ENCODE measurements around the gene PRTN3.
"Not testable (repeated sequence)": the region's sequence is repeated elsewhere in the genome, so short reads cannot be mapped to it uniquely, and the experiment has no call there.

Gene PRTN3

DNA sequence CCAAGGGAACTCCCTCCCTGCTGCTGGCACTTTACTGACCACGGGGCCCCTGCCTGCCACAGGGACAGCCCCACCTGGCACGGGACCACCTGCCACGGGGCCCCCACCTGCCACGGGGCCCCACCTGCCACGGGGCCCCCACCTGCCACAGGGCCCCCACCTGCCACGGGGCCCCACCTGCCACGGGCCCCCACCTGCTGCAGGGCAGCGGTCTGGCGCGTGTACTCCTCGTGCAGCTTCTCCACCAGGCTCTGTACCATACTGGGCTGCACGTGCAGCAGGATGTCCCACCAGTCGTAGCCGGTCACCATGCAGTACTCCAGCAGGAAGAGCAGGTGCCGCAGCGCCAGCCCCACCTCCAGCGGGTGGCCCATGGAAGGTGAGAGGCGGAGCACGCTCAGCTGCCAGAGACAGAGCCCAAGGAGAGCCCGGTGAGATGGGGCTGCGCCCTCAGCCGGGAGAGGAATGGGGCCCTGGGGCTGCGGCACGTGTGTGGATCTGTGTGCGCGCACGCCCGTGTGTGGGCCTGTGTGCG lies 36.0 kb downstream of the PRTN3 start:
- H3K4me3 ChIP-seq (ENCODE audit: low read length) = no peak overlapping the region
- DNase-seq (ENCODE audit: low read depth) = no peak
- TF ChIP-seq, protein P1, sequence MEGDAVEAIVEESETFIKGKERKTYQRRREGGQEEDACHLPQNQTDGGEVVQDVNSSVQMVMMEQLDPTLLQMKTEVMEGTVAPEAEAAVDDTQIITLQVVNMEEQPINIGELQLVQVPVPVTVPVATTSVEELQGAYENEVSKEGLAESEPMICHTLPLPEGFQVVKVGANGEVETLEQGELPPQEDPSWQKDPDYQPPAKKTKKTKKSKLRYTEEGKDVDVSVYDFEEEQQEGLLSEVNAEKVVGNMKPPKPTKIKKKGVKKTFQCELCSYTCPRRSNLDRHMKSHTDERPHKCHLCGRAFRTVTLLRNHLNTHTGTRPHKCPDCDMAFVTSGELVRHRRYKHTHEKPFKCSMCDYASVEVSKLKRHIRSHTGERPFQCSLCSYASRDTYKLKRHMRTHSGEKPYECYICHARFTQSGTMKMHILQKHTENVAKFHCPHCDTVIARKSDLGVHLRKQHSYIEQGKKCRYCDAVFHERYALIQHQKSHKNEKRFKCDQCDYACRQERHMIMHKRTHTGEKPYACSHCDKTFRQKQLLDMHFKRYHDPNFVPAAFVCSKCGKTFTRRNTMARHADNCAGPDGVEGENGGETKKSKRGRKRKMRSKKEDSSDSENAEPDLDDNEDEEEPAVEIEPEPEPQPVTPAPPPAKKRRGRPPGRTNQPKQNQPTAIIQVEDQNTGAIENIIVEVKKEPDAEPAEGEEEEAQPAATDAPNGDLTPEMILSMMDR (conservative IDR thresholded peaks at IDR 0.05; ENCODE audit: low read length) = no peak

DNA sequence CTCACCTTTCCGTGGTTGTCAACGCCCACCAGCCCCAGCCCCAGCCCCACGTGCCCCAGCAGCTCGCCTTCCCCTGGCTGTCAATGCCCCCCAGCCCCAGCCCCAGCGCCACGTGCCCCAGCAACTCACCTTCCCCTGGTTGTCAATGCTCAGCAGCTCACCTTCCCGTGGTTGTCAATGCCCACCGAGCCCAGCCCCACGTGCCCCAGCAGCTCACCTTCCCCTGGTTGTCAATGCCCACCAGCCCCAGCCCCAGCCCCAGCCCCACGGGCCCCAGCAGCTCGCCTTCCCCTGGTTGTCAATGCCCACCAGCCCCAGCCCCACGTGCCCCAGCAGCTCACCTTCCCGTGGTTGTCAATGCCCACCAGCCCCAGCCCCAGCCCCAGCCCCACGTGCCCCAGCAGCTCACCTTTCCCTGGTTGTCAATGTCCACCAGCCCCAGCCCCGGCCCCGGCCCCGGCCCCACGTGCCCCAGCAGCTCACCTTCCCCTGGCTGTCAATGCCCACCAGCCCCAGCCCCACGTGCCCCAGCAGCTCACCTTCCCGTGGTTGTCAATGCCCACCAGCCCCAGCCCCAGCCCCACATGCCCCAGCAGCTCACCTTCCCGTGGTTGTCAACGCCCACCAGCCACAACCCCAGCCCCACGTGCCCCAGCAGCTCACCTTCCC lies 37.3 kb downstream of the PRTN3 start:
- not testable (repeated sequence) for DNase-seq (ENCODE audit: low read depth); H3K4me3 ChIP-seq (ENCODE audit: low read length)

DNA sequence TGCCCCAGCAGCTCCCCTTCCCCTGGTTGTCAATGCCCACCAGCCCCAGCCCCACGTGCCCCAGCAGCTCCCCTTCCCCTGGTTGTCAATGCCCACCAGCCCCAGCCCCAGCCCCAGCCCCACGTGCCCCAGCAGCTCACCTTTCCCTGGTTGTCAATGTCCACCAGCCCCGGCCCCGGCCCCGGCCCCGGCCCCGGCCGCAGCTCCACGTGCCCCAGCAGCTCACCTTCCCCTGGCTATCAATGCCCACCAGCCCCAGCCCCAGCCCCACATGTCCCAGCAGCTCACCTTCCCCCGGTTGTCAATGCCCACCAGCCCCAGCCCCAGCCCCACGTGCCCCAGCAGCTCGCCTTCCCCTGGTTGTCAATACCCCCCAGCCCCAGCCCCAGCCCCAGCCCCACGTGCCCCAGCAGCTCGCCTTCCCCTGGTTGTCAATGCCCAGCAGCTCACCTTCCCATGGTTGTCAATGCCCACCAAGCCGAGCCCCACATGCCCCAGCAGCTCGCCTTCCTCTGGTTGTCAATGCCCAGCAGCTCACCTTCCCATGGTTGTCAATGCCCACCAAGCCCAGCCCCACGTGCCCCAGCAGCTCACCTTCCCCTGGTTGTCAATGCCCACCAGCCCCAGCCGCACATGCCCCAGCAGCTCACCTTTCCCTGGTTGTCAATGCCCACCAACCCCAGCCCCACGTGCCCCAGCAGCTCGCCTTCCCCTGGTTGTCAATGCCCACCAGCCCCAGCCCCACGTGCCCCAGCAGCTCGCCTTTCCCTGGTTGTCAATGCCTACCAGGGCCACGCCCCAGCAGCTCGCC lies 38.2 kb downstream of the PRTN3 start:
- H3K4me3 ChIP-seq (ENCODE audit: low read length); DNase-seq (ENCODE audit: low read depth): not testable (repeated sequence)

DNA sequence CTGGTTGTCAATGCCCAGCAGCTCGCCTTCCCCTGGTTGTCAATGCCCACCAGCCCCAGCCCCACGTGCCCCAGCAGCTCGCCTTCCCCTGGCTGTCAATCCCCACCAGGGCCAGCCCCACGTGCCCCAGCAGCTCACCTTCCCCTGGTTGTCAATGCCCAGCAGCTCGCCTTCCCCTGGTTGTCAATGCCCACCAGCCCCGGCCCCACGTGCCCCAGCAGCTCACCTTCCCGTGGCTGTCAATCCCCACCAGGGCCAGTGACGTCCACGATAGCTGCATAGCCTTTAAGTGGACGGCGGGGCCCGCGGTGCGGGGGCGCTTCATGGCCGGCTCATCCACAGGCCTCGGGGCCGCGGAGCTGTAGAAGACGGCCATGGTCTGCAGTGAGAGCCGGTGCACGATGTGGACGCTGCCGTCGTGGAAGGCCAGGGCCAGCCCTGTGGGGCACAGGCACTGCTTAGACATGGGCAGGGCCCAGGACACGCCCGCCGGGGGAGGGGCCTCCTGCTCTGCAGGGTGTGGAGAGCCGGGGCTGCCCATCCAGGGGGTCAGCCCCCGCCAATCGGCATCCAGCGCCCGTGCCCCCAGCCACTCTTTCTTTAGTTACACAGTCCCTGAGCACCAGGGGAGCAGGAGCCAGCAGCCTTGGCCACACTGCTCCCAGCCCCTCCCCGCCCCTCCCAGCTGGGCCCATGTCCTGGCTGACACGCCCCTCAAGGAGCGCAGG lies 39.1 kb downstream of the PRTN3 start:
- no peak for DNase-seq (ENCODE audit: low read depth)
- TF ChIP-seq, protein P1 (conservative IDR thresholded peaks at IDR 0.05; ENCODE audit: low read length) = no peak
- H3K4me3 ChIP-seq (ENCODE audit: low read length) = no peak overlapping the region

DNA sequence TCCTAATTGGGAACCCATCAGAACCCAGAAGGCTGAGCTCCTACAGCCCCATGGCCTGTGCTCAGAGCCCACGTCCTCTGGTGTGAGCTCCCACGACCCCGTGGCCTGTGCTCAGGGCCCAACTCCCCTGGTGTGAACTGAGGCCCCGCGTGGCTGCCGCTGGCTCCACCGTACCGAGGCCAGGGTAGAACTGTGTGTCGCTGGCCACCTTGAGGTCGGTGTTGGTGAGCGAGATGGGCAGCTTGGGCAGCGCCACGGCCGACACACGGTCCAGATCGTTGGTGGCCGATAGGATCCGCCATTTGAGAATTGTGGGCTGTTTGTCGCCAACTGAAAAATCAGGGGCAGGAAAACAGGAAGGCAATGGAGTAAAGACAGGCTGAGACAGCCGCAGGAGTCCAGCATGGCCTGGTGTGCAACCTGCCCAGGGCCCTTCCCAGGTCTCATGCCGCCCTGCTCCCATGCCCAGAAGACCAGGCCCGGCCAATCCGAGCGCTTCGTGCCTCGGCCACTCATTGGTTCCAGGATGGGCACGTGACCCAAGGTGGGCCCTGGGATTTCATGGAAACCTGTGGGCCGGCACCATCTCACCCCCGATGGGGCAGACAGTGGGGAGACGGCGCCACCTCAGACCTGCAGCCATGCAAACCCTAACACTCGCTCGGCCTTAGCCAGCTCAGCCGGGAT lies 40.7 kb downstream of the PRTN3 start:
- no peak for DNase-seq (ENCODE audit: low read depth)
- TF ChIP-seq, protein P1 (conservative IDR thresholded peaks at IDR 0.05; ENCODE audit: low read length) = no peak
- H3K4me3 ChIP-seq (ENCODE audit: low read length) = no peak overlapping the region

DNA sequence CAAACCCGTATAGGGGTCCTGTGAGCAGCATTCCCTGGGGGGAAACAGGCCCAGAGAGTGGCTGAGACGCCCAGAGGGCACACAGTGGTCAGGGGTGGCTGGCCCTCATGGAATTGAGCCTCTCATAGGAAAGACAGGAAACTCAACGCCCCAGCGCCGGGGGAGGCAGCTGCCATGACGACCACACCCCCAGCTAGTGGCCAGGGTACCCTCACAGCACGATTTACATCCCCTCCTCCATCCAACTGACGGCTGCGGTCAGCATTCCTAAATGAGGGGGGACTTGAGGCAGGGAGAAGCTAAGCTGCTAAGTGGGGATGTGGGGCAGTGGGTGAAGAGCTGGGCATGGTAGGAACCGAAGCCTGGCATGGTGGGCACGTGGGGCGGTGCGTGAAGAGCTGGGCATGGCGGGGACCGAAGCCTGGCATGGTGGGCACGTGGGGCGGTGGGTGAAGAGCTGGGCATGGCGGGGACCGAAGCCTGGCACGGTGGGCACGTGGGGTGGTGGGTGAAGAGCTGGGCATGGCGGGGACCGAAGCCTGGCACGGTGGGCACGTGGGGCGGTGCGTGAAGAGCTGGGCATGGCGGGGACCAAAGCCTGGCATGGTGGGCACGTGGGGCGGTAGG lies 42.2 kb downstream of the PRTN3 start:
- no peak for DNase-seq (ENCODE audit: low read depth)
- H3K4me3 ChIP-seq (ENCODE audit: low read length) = no peak overlapping the region
- TF ChIP-seq, protein P1 (conservative IDR thresholded peaks at IDR 0.05; ENCODE audit: low read length) = no peak

DNA sequence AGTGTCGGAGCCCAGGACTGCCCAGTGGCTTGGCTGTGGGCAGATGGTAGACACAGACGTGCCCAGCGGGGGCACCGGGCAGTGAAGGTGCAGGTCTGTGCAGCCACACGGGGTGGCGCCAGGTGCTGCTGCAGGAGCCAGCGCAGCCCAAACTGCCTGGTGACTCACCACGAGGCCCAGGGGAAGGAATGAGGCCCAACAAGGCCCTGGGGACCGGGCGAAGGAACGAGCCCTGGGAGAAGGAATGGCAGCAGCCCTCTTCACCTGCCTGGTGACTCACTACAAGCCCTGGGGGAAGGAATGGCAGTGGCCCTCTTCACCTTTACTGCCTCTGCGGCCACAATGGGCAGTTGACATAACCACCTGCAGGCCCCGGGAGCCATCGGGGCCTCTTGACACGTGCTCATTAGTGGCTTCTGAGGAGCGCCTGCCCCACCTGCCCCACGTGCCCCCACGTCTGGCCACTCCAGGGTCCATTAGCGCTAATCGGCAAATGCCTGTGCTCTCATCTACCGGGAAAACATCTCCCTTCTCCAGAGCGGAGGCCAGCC lies 42.9 kb downstream of the PRTN3 start:
- TF ChIP-seq, protein P1 (conservative IDR thresholded peaks at IDR 0.05; ENCODE audit: low read length) = no peak
- DNase-seq (ENCODE audit: low read depth) = no peak
- no peak overlapping the region for H3K4me3 ChIP-seq (ENCODE audit: low read length)

Data from AG10803 (cell line).